HepG2 (cell line): ENCODE results near the gene NPB. TPM values are rescaled to one million over a fixed set of nuclear protein-coding genes. Genes with fewer than 3 reads are reported as not detected.

Experiments used
- ARNT2 ChIP-seq: sonication (generic); formaldehyde crosslinking; IDR thresholded peaks from 2 replicates; pipeline ENCODE4 v1.8.0; 2022; ENCODE audit warnings: mild to moderate bottlenecking, low read depth, missing genetic modification reagents, moderate library complexity
- ATM ChIP-seq: fragments of 450-650 bp; IDR thresholded peaks from 2 replicates; pipeline ENCODE4 v1.7.1; 2017; ENCODE audit warnings: mild to moderate bottlenecking, borderline replicate concordance
- CCAR2 ChIP-seq: fragments of 200-400 bp; formaldehyde crosslinking; optimal IDR thresholded peaks from 2 replicates; pipeline ENCODE3; 2018; ENCODE audit warnings: low read depth, mild to moderate bottlenecking, low read length, moderate library complexity
- DBP ChIP-seq: sonication (generic); formaldehyde crosslinking; IDR thresholded peaks from 2 replicates; pipeline ENCODE4 v1.4.0; 2020; ENCODE audit warnings: missing genetic modification reagents; ENCODE audit errors: not compliant biosample characterization
- FLYWCH1 ChIP-seq: sonication (generic); formaldehyde crosslinking; IDR thresholded peaks from 2 replicates; pipeline ENCODE4 v1.8.1; 2023; ENCODE audit warnings: mild to moderate bottlenecking, missing genetic modification reagents
- FOXP1 ChIP-seq, 2 experiments: fragments of 450-650 bp in 1 of 2; IDR thresholded peaks; 2 replicates each; pipeline ENCODE4 v1.6.1; 2017 to 2018; ENCODE audit warnings: antibody characterized with exemption in 1 of 2
- HES4 ChIP-seq: sonication (generic); formaldehyde crosslinking; IDR thresholded peaks from 2 replicates; pipeline ENCODE4 v1.9.0; 2021; ENCODE audit warnings: mild to moderate bottlenecking, missing genetic modification reagents, borderline replicate concordance
- HNRNPK ChIP-seq: fragments of 200-400 bp; formaldehyde crosslinking; IDR thresholded peaks from 2 replicates; pipeline ENCODE4 v1.6.1; 2018; ENCODE audit warnings: low read length, low read depth, moderate library complexity, mild to moderate bottlenecking; ENCODE audit not compliant: poor library complexity, severe bottlenecking
- HOXA7 ChIP-seq: sonication (generic); formaldehyde crosslinking; IDR thresholded peaks from 2 replicates; pipeline ENCODE4 v1.8.1; 2022; ENCODE audit warnings: mild to moderate bottlenecking, missing genetic modification reagents, moderate library complexity
- TFE3 ChIP-seq: IDR thresholded peaks from 2 replicates; pipeline ENCODE4 v1.6.1; 2016
- U2AF1 ChIP-seq: fragments of 200-400 bp; formaldehyde crosslinking; optimal IDR thresholded peaks from 2 replicates; pipeline ENCODE3; 2017; ENCODE audit warnings: mild to moderate bottlenecking, low read depth, low read length
- ZMYM4 ChIP-seq: sonication (generic); formaldehyde crosslinking; IDR thresholded peaks from 2 replicates; pipeline ENCODE4 v1.8.1; 2023; ENCODE audit warnings: mild to moderate bottlenecking, missing genetic modification reagents
- ZNF318 ChIP-seq: sonication (generic); formaldehyde crosslinking; IDR thresholded peaks from 2 replicates; pipeline ENCODE4 v1.4.0; 2020; ENCODE audit warnings: mild to moderate bottlenecking, missing genetic modification reagents
- ZNF773 ChIP-seq: sonication (generic); formaldehyde crosslinking; IDR thresholded peaks from 2 replicates; pipeline ENCODE4 v1.4.0; 2020; ENCODE audit warnings: missing genetic modification reagents, borderline replicate concordance
- polyA plus RNA-seq, 8 experiments: library from polyadenylated mRNA; depleted of rRNA in 3 of 8; stranded (reverse) in 7 of 8; unstranded in 1 of 8; fragments of >200 nt; fragmentation: Illumina TruSeq in 4 of 8; extraction: Trizol in 4 of 8; gene quantifications; 2 replicates each; pipeline versions ENCODE4 v1.2.1 to v1.2.3, GENCODE V29; 2011 to 2016; ENCODE audit warnings: low read depth in 4 of 8, missing spikeins in 1 of 8, mixed read lengths in 1 of 8; ENCODE audit not compliant: insufficient read depth in 1 of 8
- total RNA-seq, 5 experiments: library from RNA; depleted of rRNA; stranded (reverse); fragments of >200 nt; fragmentation: Illumina TruSeq; extraction: Trizol; gene quantifications; 2 replicates each; pipeline ENCODE4 v1.2.3, GENCODE V29; 2016; ENCODE audit warnings: low read depth in 1 of 5

Gene NPB
- total and polyA plus RNA-seq, 2 of the 13 experiments (the other 11 are each of a cell fraction or from before 2014, with no cell fraction given), result 0.11 to 0.93 TPM

GRCh38 chr17:81860756-81861568 is 41.1 kb upstream of the NPB start (continued):
- TF ChIP-seq TFE3 (CRISPR knock-in tag) (peak; percentile 83), U2AF1 (peak; percentile 51), CCAR2 (no peak), ZNF773 (CRISPR knock-in tag) (peak; percentile 87; the same call in 1 of the 2 replicates), HNRNPK (peak; percentile 66), FOXP1 (IDR thresholded peaks at IDR 0.05) (no peak), FOXP1 (CRISPR knock-in tag; IDR thresholded peaks at IDR 0.05) (no peak), DBP (CRISPR knock-in tag) (no peak), HOXA7 (CRISPR knock-in tag) (no peak), ATM (no peak), ZMYM4 (CRISPR knock-in tag) (peak; percentile 70; the same call in 1 of the 2 replicates), ARNT2 (CRISPR knock-in tag) (peak; percentile 97; the same call in 1 of the 2 replicates), ZNF318 (peak; percentile 91; the same call in 1 of the 2 replicates), HES4 (CRISPR knock-in tag) (peak; percentile 79; the same call in 1 of the 2 replicates), FLYWCH1 (CRISPR knock-in tag) (no peak)
